Neural cell (in vitro differentiated cells): ENCODE results near the gene INMT.

ENCODE experiments used
- EP300 ChIP-seq: fragments of 450-650 bp; conservative IDR thresholded peaks from 2 replicates; pipeline ENCODE4 v1.6.1; 2014; ENCODE audit warnings: antibody characterized with exemption, mild to moderate bottlenecking, moderate library complexity; ENCODE audit not compliant: poor library complexity, severe bottlenecking
- EZH2 ChIP-seq: fragments of 200-600, 300-800 bp; shearing (Covaris generic), sonication (generic); IDR thresholded peaks from 2 replicates; pipeline ENCODE4 v1.6.1; 2014; ENCODE audit warnings: antibody characterized with exemption, low read length, borderline replicate concordance, mild to moderate bottlenecking; ENCODE audit not compliant: insufficient read depth, poor library complexity, severe bottlenecking
- MXI1 ChIP-seq: fragments of 450-650 bp; conservative IDR thresholded peaks from 2 replicates; pipeline ENCODE4 v1.6.1; 2014; ENCODE audit warnings: antibody characterized with exemption, mild to moderate bottlenecking; ENCODE audit not compliant: poor library complexity, severe bottlenecking
- POLR2AphosphoS5 ChIP-seq: IDR thresholded peaks from 2 replicates; pipeline ENCODE4 v1.6.1; 2012
- RAD21 ChIP-seq: fragments of 450-650 bp; conservative IDR thresholded peaks from 2 replicates; pipeline ENCODE4 v1.6.1; 2014; ENCODE audit warnings: antibody characterized with exemption, mild to moderate bottlenecking, moderate library complexity
- REST ChIP-seq: IDR thresholded peaks from 2 replicates; pipeline ENCODE4 v1.6.1; 2012; ENCODE audit warnings: borderline replicate concordance
- SMC3 ChIP-seq: fragments of 450-650 bp; conservative IDR thresholded peaks from 2 replicates; pipeline ENCODE4 v1.6.1; 2014; ENCODE audit warnings: antibody characterized with exemption, mild to moderate bottlenecking, moderate library complexity; ENCODE audit not compliant: poor library complexity
- TAF1 ChIP-seq: IDR thresholded peaks from 2 replicates; pipeline ENCODE4 v1.6.1; 2012; ENCODE audit warnings: low read depth
- TF ChIP-seq, protein P1 (sequence below): fragments of 450-650 bp; IDR thresholded peaks from 2 replicates; pipeline ENCODE4 v1.5.1; 2014; ENCODE audit warnings: antibody characterized with exemption, mild to moderate bottlenecking, moderate library complexity; ENCODE audit not compliant: poor library complexity, severe bottlenecking

- TF ChIP-seq, protein P1, sequence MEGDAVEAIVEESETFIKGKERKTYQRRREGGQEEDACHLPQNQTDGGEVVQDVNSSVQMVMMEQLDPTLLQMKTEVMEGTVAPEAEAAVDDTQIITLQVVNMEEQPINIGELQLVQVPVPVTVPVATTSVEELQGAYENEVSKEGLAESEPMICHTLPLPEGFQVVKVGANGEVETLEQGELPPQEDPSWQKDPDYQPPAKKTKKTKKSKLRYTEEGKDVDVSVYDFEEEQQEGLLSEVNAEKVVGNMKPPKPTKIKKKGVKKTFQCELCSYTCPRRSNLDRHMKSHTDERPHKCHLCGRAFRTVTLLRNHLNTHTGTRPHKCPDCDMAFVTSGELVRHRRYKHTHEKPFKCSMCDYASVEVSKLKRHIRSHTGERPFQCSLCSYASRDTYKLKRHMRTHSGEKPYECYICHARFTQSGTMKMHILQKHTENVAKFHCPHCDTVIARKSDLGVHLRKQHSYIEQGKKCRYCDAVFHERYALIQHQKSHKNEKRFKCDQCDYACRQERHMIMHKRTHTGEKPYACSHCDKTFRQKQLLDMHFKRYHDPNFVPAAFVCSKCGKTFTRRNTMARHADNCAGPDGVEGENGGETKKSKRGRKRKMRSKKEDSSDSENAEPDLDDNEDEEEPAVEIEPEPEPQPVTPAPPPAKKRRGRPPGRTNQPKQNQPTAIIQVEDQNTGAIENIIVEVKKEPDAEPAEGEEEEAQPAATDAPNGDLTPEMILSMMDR: no peak
- TF ChIP-seq EZH2 (no peak), EP300 (no peak), POLR2AphosphoS5 (no peak), MXI1 (no peak), SMC3 (no peak), TAF1 (no peak), REST (no peak), RAD21 (no peak)
These were observed 968 bp upstream of the INMT start for GRCh38 chr7:30750683-30751650.
